ENCODE data around the gene NOG. TPM values are rescaled to one million over a fixed set of nuclear protein-coding genes. Genes with fewer than 3 reads are reported as not detected.

The NOG gene
- total and polyA plus RNA-seq, 2 experiments from 2014 or later: 0.39 to 0.66 TPM

GRCh38 chr17:56570199-56570598 lies 23.3 kb upstream of the NOG start (continued):
- TF ChIP-seq CTCF (conservative IDR thresholded peaks at IDR 0.05; ENCODE audit: low read depth in 2 of 2) (no peak), NANOG (IDR thresholded peaks at IDR 0.05; ENCODE audit: borderline replicate concordance) (no peak), CREB1 (CRISPR knock-in tag; IDR thresholded peaks at IDR 0.05; ENCODE audit: low read depth) (no peak), ZNF331 (CRISPR knock-in tag; IDR thresholded peaks at IDR 0.05; ENCODE audit: low read depth) (no peak), REST (IDR thresholded peaks at IDR 0.05; ENCODE audit: unreplicated experiment) (no peak), EZH2 (IDR thresholded peaks at IDR 0.05; ENCODE audit: low read depth, unreplicated experiment) (no peak), POLR2AphosphoS5 (IDR thresholded peaks at IDR 0.05; ENCODE audit: low read depth) (no peak), ZNF114 (CRISPR knock-in tag; IDR thresholded peaks at IDR 0.05) (no peak), STAT1 (IDR thresholded peaks at IDR 0.05; ENCODE audit: unreplicated experiment) (no peak), ETS1 (IDR thresholded peaks at IDR 0.05) (no peak)

GRCh38 chr17:56571456-56571855 lies 22.0 kb upstream of the NOG start:
- Mint-ChIP-seq H3K9me3 (no peaks in the 10 kb centered on the region), H3K36me3 (ENCODE audit: low read depth) (no peaks in the 10 kb centered on the region), H3K4me3 (no peak overlapping the region), H3K27me3 (ENCODE audit: insufficient read depth, low read depth, poor library complexity) (no peaks in the 10 kb centered on the region), H3K27ac (no peak overlapping the region), H3K4me1 (no peaks in the 10 kb centered on the region)
- Histone ChIP-seq H3K4me1 (ENCODE audit: insufficient read depth) (peaks cover 1% of the 10 kb centered on the region; the same call in 1 of the 2 replicates), H3K27ac (ENCODE audit: low read depth) (no peak overlapping the region), H3K36me3 (ENCODE audit: insufficient read depth) (no peaks in the 10 kb centered on the region), H2AFZ (no peak overlapping the region), H3K27me3 (ENCODE audit: insufficient read depth) (no peaks in the 10 kb centered on the region), H3K4me2 (no peak overlapping the region), H3K9me2 (ENCODE audit: insufficient read depth) (0 out of 2 replicates have a peak, but pooled peaks cover 8% of the 10 kb centered on the region), H3F3A (replicated peaks; ENCODE audit: low read depth) (no peaks in the 10 kb centered on the region), H3K4me3 (no peak overlapping the region), H3K79me2 (replicated peaks; ENCODE audit: insufficient read depth) (no peaks in the 10 kb centered on the region), H4K20me1 (replicated peaks; ENCODE audit: insufficient read depth) (no peaks in the 10 kb centered on the region)
- DNase-seq (ENCODE audit: low spot score) (no peak), ATAC-seq (no peak)
- no peak for TF ChIP-seq REST (IDR thresholded peaks at IDR 0.05; ENCODE audit: unreplicated experiment)
- TF ChIP-seq NANOG (IDR thresholded peaks at IDR 0.05; ENCODE audit: borderline replicate concordance): no peak
- TF ChIP-seq POLR2AphosphoS5 (IDR thresholded peaks at IDR 0.05; ENCODE audit: low read depth): no peak
- TF ChIP-seq ETS1 (IDR thresholded peaks at IDR 0.05): no peak
- TF ChIP-seq CTCF (conservative IDR thresholded peaks at IDR 0.05; ENCODE audit: low read depth in 2 of 2): no peak
- no peak for TF ChIP-seq JUNB (IDR thresholded peaks at IDR 0.05; ENCODE audit: unreplicated experiment)
- no peak for TF ChIP-seq ZNF331 (CRISPR knock-in tag; IDR thresholded peaks at IDR 0.05; ENCODE audit: low read depth)

Measured in GM23338 (cell line).